Panc1 (cell line): ENCODE data around the gene UNC5B.

Experiments used
- POLR2AphosphoS5 ChIP-seq: IDR thresholded peaks from 2 replicates; pipeline ENCODE4 v1.6.1; 2012; ENCODE audit warnings: mild to moderate bottlenecking, low read depth, low read length, moderate library complexity
- SIN3A ChIP-seq: IDR thresholded peaks from 2 replicates; pipeline ENCODE4 v1.6.1; 2012; ENCODE audit warnings: low read depth, mild to moderate bottlenecking, low read length, moderate library complexity, borderline replicate concordance; ENCODE audit not compliant: insufficient read depth
- TF ChIP-seq, protein P1 (sequence below): fragments of 450-650 bp; IDR thresholded peaks from 2 replicates; pipeline ENCODE4 v1.5.1; 2017; ENCODE audit warnings: mild to moderate bottlenecking

DNA sequence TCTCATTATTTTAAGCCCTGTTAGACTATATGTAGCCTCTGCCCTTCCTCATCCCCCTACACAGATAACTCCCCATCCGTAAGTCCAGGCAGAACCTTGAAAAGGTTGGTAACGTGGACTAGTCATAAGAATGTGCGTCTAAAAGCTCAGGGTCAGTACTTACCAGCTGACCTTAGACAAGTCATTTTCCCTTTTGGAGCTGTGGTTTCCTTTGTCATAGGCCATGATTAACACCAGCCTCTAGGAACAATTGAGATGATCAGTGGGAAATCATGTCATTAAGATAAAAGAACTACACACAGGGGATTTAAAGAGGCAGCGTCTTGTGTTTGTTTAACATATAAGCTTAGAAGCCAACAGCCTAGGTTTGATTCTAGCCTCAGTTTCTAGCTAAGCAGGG, 6.9 kb upstream of the UNC5B start:
- TF ChIP-seq, protein P1, sequence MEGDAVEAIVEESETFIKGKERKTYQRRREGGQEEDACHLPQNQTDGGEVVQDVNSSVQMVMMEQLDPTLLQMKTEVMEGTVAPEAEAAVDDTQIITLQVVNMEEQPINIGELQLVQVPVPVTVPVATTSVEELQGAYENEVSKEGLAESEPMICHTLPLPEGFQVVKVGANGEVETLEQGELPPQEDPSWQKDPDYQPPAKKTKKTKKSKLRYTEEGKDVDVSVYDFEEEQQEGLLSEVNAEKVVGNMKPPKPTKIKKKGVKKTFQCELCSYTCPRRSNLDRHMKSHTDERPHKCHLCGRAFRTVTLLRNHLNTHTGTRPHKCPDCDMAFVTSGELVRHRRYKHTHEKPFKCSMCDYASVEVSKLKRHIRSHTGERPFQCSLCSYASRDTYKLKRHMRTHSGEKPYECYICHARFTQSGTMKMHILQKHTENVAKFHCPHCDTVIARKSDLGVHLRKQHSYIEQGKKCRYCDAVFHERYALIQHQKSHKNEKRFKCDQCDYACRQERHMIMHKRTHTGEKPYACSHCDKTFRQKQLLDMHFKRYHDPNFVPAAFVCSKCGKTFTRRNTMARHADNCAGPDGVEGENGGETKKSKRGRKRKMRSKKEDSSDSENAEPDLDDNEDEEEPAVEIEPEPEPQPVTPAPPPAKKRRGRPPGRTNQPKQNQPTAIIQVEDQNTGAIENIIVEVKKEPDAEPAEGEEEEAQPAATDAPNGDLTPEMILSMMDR: no peak
- no peak for TF ChIP-seq SIN3A
- TF ChIP-seq POLR2AphosphoS5: no peak
